GM19035 (cell line): Measurements from ENCODE around the gene CLIC5.

Experiments used
- ATAC-seq: cut with Tn5 transposase; IDR thresholded peaks from one replicate; pipeline ENCODE4 v1.9.1; 2021; ENCODE audit not compliant: unreplicated experiment

The CLIC5 gene

GRCh38 chr6:45855642-45856394 lies 159.8 kb downstream of the CLIC5 start:
- ATAC-seq, result no peak

- ATAC-seq, result no peak
These were observed 161.4 kb downstream of the CLIC5 start for GRCh38 chr6:45854149-45854742.

GRCh38 chr6:45851034-45851400 lies 164.6 kb downstream of the CLIC5 start:
- no peak for ATAC-seq

- no peak for ATAC-seq
These were observed 165.2 kb downstream of the CLIC5 start for GRCh38 chr6:45850378-45851033.

- ATAC-seq, result no peak
These were observed 170.1 kb downstream of the CLIC5 start for GRCh38 chr6:45845567-45845966.

- no peak for ATAC-seq
These were observed 170.7 kb downstream of the CLIC5 start for GRCh38 chr6:45844986-45845385.

- no peak for ATAC-seq
These were observed 171.7 kb downstream of the CLIC5 start for GRCh38 chr6:45843848-45844521.

- ATAC-seq, result no peak
These were observed 174.6 kb downstream of the CLIC5 start for GRCh38 chr6:45841062-45841461.

- ATAC-seq, result no peak
These were observed 176.7 kb downstream of the CLIC5 start for GRCh38 chr6:45838996-45839395.

- ATAC-seq, result no peak
These were observed 177.2 kb downstream of the CLIC5 start for GRCh38 chr6:45838451-45838850.

- no peak for ATAC-seq
These were observed 178.0 kb downstream of the CLIC5 start for GRCh38 chr6:45837541-45838200.

GRCh38 chr6:45836984-45837383 lies 178.7 kb downstream of the CLIC5 start:
- no peak for ATAC-seq

- ATAC-seq, result no peak
These were observed 179.2 kb downstream of the CLIC5 start for GRCh38 chr6:45836438-45836824.

GRCh38 chr6:45835721-45836437 lies 179.8 kb downstream of the CLIC5 start:
- no peak for ATAC-seq

GRCh38 chr6:45832063-45832462 lies 183.6 kb downstream of the CLIC5 start:
- no peak for ATAC-seq
